ENCODE results near the gene KIFC1. TPM values are rescaled to one million over a fixed set of nuclear protein-coding genes. Genes with fewer than 3 reads are reported as not detected.
A peak's percentile ranks its signal among the peaks of the same experiment; 100 is the strongest.

KIFC1 gene
- total RNA-seq, 1 experiment from 2014 or later: 45.5 TPM

DNA sequence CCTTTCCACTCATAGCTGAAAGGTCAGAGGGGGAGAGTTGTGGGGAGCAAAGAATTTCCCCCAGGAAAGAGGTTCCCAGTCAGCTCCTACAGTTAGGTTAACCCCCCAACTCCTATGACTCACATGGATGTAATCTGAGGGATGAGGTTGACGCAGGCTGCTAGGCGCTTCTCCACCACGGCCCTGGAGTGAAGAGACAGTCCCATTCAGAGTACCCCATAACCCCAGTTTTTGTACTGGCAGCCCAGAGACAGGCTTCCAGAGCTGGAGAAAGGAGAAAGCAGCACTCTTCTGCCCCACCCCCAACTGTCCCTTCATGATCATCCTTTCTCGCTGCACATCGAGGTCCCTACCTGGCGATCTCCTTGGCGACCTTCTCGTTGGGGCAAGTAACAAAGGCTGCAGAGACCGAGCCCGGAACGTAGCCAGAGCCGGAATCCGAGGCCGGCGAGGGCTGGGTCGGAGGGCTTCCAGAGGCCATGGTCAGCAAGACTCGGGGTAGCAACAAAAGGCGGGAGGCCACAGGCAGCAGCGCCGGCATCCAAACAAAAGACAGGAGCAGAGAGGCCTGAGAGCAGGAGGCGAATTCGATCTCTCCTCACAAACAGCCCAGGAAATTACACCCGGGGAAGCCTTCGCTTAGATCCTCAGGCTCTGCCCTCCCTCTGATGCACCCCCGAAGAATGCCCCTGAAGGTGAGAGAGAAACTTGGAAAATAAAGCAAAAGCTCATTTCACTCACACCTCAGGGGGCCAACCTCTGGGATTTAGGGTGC, 25.7 kb downstream of the KIFC1 start:
- Histone ChIP-seq H3K9me3 (no peaks in the 10 kb centered on the region), H3K4me3 (peak overlapping the region; percentile 60), H3K36me3 (peaks cover 13% of the 10 kb centered on the region), H3K27me3 (no peaks in the 10 kb centered on the region)
- peak; percentile 49 for DNase-seq

DNA sequence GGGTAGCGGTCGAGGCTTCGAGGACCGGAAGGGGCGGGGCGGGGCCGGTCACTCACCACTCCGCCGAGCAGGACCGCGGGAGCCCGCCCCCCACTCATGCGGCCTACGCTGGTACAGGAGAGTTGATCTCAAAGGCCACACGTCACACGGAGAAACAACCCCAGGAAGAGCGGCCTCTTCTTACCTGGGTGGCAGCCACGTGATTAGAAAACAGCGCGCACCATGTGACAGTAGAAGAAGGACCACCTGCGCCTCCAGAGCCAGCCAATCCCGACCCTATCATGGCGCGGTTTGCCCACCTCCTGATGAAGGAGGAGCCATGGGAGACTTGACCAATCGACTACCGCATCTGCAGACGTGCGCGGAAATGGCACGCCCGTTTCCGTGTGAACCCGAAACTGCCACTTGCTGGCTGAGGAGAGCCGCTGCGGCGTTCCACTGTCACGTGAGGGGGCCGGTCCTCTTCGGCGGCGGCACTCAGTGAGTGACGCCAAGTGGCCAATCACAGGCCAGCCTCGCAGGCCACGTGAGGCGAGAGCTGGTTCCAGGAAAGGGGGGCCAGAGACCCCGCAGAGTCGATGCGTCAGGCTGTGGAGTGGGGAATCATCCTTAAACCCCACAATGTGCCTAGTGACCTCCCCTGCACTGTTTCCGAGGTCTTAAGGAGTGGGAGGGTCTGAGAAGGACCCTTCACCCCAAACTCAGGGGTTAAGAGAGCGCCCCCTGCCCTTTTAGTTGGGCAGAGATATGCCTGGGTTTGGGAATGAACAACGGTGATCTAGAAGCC, 26.5 kb downstream of the KIFC1 start, which contains the start of gene CUTA:
TSS of gene CUTA (minus strand) at position 205 of the 787 bp plus-strand sequence. CDS start at position 98, 107 bp downstream.
- no peaks in the 10 kb centered on the region for H3K27me3 ChIP-seq
- peak; percentile 99 for DNase-seq
- no peaks in the 10 kb centered on the region for H3K9me3 ChIP-seq
- peaks cover 13% of the 10 kb centered on the region for H3K36me3 ChIP-seq
- H3K4me3 ChIP-seq: peak within 1 kb of the TSS; percentile 60

DNA sequence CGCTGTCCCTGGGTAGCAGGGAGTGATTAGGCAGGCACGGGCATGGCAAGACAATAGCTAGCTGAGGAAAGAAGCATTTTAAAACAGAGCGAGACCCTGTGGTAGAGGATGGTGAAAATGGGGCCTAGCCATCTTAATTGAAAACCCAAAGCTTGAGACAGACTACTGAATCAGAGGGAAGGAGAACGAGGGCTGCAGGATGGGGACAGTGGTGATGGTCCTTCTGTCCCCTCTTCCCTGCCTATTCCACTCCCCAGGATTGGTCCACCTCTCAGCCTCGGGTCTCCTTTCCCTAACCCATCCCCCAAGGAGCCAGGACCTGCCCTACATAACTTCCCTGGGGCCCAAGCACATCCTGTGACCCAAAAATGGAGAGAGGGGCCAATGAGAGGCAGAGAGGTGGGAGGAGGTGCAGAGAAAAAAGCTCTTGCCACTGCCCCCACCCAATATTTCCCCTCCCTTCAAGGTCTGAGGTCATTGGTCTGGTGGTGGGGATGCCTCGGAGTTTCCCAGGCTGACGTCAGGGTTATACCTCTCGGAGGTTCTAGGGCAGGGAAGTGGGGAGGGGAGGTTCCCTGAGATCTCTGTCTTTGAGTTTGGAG, 27.2 kb downstream of the KIFC1 start:
- H3K36me3 ChIP-seq: peaks cover 13% of the 10 kb centered on the region
- DNase-seq: no peak
- no peaks in the 10 kb centered on the region for H3K9me3 ChIP-seq
- H3K4me3 ChIP-seq: peak overlapping the region; percentile 29
- H3K27me3 ChIP-seq: no peaks in the 10 kb centered on the region

DNA sequence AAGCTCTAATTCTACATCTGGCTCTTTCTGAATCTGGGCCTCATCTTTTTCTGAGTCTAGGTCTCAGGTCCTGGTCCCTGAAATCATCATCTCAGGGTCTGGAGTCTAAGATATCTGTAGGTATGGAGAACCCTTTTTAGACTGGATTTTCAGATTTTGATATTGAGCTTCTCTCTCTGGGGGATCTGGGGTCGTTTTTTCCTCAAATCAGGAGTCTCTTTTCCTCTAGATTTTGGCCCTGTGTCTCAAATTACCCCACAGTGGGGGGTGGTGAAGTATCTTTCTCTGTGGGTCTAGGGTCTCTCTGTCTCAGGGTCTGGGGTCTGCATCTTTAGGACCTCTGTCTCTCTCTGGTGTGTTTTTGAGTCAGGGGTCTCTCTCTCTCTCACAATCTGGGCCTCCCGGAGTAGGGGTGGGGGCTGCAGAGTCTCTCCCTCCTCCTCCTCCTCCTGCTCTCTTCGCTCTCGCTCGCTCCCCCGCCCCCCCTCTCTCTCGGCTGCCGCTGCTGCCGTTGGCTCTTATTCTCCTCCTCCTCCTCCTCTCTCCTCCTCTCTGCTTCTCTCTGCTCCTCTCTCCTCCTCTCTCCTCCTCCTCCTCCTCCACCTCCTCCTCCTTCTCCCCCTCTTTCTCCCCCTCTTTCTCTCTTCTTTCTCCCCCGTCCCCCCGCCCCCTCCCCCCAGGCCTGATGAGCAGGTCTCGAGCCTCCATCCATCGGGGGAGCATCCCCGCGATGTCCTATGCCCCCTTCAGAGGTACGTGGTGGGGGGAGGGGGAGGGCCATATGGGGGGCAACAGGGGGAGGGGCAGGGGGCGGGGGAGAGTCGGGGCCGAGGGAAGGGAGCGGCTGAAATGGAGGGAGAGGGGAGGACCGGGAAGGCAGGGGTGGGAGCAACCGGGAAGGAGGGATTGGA, 28.2 kb downstream of the KIFC1 start, which contains the start of gene SYNGAP1:
TSS of gene SYNGAP1 (plus strand) at position 486 of the 911 bp plus-strand sequence. CDS start at position 686, 200 bp downstream.
- Histone ChIP-seq H3K36me3 (peaks cover 10% of the 10 kb centered on the region), H3K9me3 (no peaks in the 10 kb centered on the region), H3K27me3 (no peaks in the 10 kb centered on the region), H3K4me3 (peak within 1 kb of the TSS; percentile 20)
- DNase-seq: peak; percentile 71

DNA sequence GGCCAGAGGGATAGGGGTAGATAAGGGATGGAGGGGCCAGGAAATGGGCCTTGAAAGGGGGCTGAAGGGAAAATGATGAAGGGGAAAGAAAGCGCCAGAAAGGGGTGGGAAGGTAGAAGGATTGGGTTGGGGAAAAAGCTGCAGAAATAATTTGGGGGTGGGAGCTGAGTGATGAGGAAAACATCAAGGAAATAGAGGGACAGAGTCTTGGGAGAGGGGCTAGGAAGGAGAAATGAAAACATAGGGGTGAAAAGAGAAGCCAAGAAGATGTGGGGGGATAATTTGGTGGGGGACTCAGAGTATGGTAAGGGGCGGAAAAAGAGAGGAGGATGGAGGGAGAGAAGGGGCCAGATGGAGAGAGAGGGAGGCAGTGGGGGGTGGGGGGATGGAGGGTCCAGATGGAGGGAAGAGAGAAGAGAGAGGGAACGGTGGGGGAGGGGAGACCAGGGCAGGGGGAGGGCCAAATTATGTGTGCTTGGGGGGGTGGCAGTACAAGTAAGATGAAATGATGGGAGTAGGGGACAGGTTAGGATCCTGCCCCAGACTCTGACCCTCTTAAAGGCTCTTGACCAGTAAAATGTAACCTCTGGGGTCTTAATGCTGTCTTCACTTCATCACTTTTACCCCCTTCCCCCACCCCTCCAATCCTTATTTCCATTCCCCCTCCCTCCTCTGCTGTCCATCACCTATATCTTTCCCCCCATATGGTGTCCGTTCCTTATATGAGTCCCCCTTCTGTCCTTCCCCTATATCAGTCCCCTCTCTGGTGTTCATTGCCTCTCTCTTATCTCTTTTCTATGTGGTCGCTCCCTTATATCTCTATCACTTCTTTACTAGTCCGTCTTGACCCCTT, 29.1 kb downstream of the KIFC1 start:
- Histone ChIP-seq H3K36me3 (peaks cover 5% of the 10 kb centered on the region), H3K9me3 (no peaks in the 10 kb centered on the region), H3K4me3 (no peak overlapping the region), H3K27me3 (no peaks in the 10 kb centered on the region)
- no peak for DNase-seq

DNA sequence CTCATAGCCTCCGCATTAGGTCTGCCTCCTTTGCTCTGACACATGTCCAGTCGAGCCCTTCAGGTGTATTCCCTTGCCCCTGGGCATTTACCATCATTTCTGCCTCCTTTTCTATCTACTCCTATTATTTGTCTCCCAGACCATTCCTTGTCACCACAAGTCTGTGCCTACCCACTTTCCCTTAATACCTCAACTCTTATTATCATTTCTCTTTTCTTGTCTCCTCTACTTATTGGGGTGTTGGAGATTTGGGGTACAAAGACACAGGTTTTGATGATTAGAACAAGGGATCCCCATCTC, 29.7 kb downstream of the KIFC1 start:
- Histone ChIP-seq H3K4me3 (no peak overlapping the region), H3K36me3 (peaks cover 4% of the 10 kb centered on the region)
- DNase-seq: no peak

DNA sequence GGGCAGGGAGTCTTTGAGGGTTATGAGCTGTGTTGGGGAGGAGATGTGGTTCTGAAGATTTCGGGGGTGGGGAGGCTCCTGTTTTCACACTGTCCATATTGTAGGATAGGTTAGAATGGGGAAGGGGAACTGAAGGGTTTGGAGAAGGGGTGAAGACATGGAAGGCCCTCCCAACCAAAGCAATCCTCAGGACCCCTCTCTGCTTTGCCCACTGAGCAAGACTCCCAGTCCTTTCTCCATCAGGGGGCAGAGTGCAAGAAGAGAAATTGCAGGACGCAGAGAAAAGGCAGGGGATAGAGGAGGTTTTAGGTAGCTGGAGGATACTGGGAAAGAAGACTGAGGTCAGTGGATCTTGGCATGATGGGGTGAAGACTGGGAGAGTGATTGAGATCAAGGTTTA, 32.2 kb downstream of the KIFC1 start:
- no peaks in the 10 kb centered on the region for H3K9me3 ChIP-seq
- no peak overlapping the region for H3K4me3 ChIP-seq
- DNase-seq: no peak
- H3K36me3 ChIP-seq: no peaks in the 10 kb centered on the region
- no peaks in the 10 kb centered on the region for H3K27me3 ChIP-seq

More for the DNA sequence above, 29.7 kb downstream of the KIFC1 start:
- Histone ChIP-seq H3K9me3 (no peaks in the 10 kb centered on the region), H3K27me3 (no peaks in the 10 kb centered on the region)

DNA sequence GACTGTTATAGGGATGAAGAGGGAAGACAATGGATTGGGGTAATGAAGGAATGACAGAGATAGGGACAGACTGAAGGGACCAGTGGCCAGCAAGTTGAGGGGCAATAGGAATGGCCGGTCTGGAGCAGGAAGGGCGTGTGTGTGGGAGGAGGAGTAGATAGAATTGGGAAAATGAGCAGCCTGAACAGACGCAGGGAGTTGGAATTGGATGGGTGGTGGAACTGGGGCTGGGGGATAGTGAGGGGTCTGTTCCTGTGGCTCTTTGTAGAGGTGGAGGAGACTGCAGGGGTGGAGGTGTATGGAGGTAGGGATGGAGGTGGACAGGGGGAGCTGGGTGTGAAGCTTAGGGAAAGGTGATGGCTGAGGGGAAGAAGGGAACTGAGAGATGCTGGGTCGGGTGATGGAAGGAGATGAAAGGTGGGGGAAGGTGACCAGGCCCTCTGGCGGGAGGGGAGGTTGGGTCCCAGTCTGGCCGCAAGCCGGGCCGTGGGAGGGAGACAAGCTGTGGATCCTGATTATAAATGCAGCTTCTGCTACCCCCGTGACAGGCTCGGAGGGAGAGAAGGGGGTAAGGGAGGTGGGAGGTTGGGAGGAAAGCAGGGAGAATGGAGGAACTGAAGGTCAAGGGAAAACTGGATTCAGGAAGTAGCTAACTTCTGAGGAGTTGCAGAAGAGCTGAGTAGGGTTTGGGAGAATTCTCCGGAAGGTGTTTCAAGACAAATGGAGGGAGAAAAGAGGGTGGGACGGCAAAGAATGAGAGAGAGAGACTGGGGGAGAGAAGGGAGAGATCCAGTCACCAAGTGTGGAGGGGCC, 33.4 kb downstream of the KIFC1 start:
- no peak for DNase-seq
- no peaks in the 10 kb centered on the region for H3K27me3 ChIP-seq
- H3K4me3 ChIP-seq: peak overlapping the region; percentile 60
- H3K9me3 ChIP-seq: no peaks in the 10 kb centered on the region
- H3K36me3 ChIP-seq: no peaks in the 10 kb centered on the region

DNA sequence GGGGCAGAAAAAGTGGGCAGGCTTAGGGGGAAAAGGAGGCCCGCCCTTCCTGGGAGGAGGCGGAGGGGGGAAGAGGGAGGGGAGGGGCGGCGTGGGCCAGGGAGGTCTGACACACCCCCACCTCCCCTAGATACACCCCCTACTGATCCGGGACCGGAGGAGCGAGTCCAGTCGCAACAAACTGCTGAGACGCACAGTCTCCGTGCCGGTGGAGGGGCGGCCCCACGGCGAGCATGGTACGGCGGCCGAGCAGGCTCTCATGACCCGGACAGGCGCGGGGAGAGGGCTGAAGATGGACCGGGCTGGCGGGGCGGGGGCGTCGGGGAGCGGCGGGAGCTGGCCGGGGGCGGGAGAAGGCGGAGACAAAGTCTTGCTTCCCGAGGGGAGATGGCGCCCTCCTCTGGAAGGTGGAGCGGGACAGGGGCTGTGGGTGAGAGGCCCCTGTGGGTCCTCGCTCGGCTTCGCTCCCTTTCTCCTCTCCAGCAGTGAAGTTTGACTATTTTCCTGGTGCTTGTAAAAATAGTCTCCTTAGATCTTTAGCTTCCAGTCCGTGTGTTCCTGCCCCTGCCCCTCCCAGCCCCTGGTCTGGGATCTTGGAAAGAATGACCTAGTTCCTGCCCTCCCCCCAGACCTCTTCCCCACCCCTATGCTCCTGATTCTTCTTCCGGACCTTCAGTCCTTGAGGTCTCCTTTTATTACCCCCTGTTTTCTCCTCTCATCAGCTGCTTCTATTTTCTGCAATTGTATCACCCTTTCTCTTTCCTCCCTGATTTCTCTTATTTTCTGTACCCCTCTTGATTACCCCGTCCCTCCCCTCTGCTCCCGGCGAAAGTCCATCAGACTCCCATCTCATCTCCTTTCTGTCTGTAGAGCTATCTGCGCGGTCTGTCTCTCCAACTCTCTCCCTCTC, 34.3 kb downstream of the KIFC1 start:
- no peaks in the 10 kb centered on the region for H3K36me3 ChIP-seq
- H3K4me3 ChIP-seq: peak overlapping the region; percentile 60
- no peaks in the 10 kb centered on the region for H3K9me3 ChIP-seq
- no peaks in the 10 kb centered on the region for H3K27me3 ChIP-seq
- peak; percentile 92 for DNase-seq

DNA sequence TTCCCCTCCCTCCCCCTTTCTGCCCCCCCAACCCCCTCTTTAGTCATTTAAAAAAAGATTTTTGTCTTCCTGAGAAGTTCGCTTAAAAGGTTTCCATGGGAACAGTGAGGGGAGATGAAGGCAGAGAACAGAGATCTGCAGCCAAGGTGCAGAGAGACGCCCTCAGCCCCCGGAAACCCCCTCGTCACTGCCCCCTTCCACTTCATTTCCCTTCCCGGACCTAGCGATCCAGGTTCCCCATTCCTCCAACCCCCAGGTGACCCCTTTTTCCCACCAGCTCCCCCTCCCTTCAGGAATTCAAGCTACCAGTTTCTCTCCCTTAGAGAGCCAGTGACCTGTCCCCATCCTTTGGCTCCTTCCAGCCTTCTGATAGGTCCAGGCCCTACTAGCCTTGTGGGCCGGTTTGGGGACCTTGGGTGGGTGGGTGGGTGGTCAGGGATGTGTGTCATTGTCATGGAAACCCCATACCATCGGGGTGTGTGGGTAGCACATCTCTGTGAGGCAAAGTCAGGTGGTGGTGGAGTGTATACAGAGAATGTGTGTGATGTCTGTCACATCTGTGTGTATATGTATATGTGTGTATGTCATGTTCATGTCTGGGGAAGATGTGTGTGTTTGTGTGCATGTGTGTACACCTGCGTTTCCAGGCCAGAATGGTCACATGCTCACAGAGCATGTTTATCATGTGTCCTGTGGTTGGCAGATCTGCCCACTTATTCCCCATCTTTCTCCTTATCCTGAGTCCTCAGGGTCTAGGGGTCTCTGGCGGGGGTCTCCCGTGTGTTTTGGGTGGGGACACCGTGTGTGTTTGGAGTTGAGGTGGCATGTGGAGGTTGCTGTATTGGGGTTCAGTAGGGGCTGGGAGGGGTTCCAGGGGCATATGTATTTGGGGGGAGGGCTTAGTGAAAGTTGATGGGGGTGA, 35.2 kb downstream of the KIFC1 start:
- no peak for DNase-seq
- Histone ChIP-seq H3K27me3 (no peaks in the 10 kb centered on the region), H3K36me3 (no peaks in the 10 kb centered on the region), H3K9me3 (no peaks in the 10 kb centered on the region), H3K4me3 (peak overlapping the region; percentile 51)

DNA sequence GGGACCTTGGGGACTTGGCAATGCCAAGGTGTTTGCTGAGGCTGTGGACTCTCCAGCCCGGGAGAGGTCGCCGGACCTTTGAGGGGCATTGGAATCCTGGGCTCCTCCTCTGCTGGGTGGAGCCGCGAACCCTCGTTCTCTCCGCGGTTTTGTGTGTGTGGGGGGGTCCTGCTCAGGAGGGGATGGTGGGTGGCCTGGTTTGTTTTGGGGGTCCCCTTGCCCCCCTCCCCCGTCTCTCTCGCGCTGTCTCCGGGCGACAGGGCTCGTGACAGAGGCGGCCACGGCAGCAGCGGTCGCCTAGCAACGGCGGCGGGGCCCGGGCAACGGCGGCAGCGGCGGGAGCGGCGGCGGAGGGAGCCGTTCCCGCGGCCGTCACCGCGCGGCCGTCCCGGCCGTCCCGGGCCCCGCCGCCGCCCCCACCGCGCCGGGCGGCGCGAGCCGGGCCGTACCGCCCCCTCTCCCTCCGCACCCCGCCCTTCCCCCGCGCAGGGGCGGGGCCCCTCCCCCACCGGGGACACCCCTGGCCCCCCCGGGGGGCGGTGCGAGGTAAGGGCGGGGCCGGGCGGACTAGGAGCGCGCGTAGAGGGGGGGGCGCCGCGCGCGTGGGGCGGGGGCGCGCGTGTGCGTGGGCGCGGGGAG, 36.1 kb downstream of the KIFC1 start:
- Histone ChIP-seq H3K4me3 (peak overlapping the region; percentile 51), H3K36me3 (no peaks in the 10 kb centered on the region), H3K9me3 (no peaks in the 10 kb centered on the region), H3K27me3 (no peaks in the 10 kb centered on the region)
- DNase-seq: peak; percentile 24

DNA sequence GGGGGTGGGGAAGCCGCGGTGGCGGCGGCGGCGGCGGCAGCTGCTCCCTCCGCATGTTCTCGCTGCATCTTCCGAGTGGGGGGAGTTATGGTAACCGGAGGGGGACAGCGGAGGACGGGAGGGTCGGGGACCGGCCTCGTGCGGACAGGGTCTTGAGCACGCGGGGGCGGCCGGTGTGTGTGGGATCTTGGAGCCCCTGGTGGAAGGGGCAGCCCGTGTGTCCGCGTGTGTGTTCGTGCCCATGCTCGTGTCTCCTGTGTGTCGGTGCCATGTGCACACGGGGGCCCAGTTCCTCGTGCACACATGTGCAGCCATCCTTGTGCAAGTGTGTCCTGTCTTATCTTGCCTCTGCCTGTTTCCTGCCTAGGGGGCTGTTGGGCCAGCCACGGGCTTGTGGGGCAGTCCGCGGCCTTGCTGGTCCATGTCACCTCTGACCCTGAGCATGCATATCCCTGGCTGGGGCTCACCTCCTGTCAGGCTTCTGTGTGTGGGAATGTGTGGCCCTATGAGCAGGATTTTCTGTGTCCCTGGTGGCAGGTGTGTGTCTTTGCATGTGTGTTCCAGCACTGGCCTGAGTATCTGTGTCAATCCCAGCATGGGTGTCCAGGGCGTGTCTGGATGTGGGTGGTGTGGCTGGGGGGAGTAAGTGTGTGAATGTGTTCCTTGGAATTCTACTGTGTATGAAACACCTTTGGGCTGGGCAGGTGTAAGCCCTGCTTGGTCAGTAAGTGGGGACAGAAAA, 36.8 kb downstream of the KIFC1 start:
- no peaks in the 10 kb centered on the region for H3K27me3 ChIP-seq
- H3K9me3 ChIP-seq: no peaks in the 10 kb centered on the region
- H3K4me3 ChIP-seq: peak overlapping the region; percentile 37
- DNase-seq: peak; percentile 44
- no peaks in the 10 kb centered on the region for H3K36me3 ChIP-seq

All from MG63 (cell line).